BLaER1 (cell line): ENCODE measurements around the gene SLX4IP.

Experiments used
- H3K27ac ChIP-seq: shearing (Covaris generic); formaldehyde crosslinking; 2 replicates; pipeline ENCODE4 v1.8.1; 2022
- H3K27me3 ChIP-seq: shearing (Covaris generic); formaldehyde crosslinking; 2 replicates; pipeline ENCODE4 v1.8.1; 2022
- H3K36me3 ChIP-seq: shearing (Covaris generic); formaldehyde crosslinking; 2 replicates; pipeline ENCODE4 v1.8.1; 2022
- H3K4me1 ChIP-seq: shearing (Covaris generic); formaldehyde crosslinking; 2 replicates; pipeline ENCODE4 v1.8.1; 2022
- H3K4me2 ChIP-seq: shearing (Covaris generic); formaldehyde crosslinking; 2 replicates; pipeline ENCODE4 v1.8.1; 2022
- H3K4me3 ChIP-seq: shearing (Covaris generic); formaldehyde crosslinking; 2 replicates; pipeline ENCODE4 v1.8.1; 2022
- H3K9ac ChIP-seq: shearing (Covaris generic); formaldehyde crosslinking; 2 replicates; pipeline ENCODE4 v1.8.1; 2022
- H3K9me3 ChIP-seq: shearing (Covaris generic); formaldehyde crosslinking; 2 replicates; pipeline ENCODE4 v1.8.1; 2022
- H4K20me1 ChIP-seq: shearing (Covaris generic); formaldehyde crosslinking; 2 replicates; pipeline ENCODE4 v1.8.1; 2022
- Cebpa-rat ChIP-seq: shearing (Covaris generic); IDR thresholded peaks from 2 replicates; pipeline ENCODE4 v1.8.1; 2022

Gene SLX4IP

GRCh38 chr20:10502098-10502526, 67.0 kb downstream of the SLX4IP start:
- Histone ChIP-seq H3K4me1 (no peaks in the 10 kb centered on the region), H3K36me3 (no peaks in the 10 kb centered on the region), H3K4me2 (no peak overlapping the region), H3K27ac (no peak overlapping the region), H3K9ac (no peak overlapping the region), H3K4me3 (no peak overlapping the region), H4K20me1 (0 out of 2 replicates have a peak, but pooled peaks cover 13% of the 10 kb centered on the region), H3K27me3 (no peaks in the 10 kb centered on the region), H3K9me3 (no peaks in the 10 kb centered on the region)
- TF ChIP-seq Cebpa-rat = no peak

GRCh38 chr20:10504608-10504993, 69.5 kb downstream of the SLX4IP start:
- no peaks in the 10 kb centered on the region for H3K36me3 ChIP-seq
- no peak overlapping the region for H3K4me2 ChIP-seq
- H3K9ac ChIP-seq = no peak overlapping the region
- H3K27me3 ChIP-seq = no peaks in the 10 kb centered on the region
- H3K4me3 ChIP-seq = no peak overlapping the region
- H4K20me1 ChIP-seq = peaks cover 25% of the 10 kb centered on the region
- no peak overlapping the region for H3K27ac ChIP-seq
- TF ChIP-seq Cebpa-rat = no peak
- no peaks in the 10 kb centered on the region for H3K9me3 ChIP-seq
- H3K4me1 ChIP-seq = peaks cover 10% of the 10 kb centered on the region; the same call in 1 of the 2 replicates

- Histone ChIP-seq H3K4me2 (no peak overlapping the region), H3K4me3 (no peak overlapping the region), H3K27me3 (no peaks in the 10 kb centered on the region), H3K27ac (no peak overlapping the region), H3K9me3 (no peaks in the 10 kb centered on the region), H3K36me3 (no peaks in the 10 kb centered on the region), H3K4me1 (peaks cover 10% of the 10 kb centered on the region; the same call in 1 of the 2 replicates), H3K9ac (no peak overlapping the region), H4K20me1 (peaks cover 25% of the 10 kb centered on the region)
- TF ChIP-seq Cebpa-rat = no peak
Measured at GRCh38 chr20:10504994-10505730, 70.1 kb downstream of the SLX4IP start.

GRCh38 chr20:10505827-10506226, 70.7 kb downstream of the SLX4IP start:
- Histone ChIP-seq H3K9ac (no peak overlapping the region), H3K27me3 (no peaks in the 10 kb centered on the region), H3K4me2 (no peak overlapping the region), H3K27ac (no peak overlapping the region), H3K4me3 (no peak overlapping the region), H3K9me3 (no peaks in the 10 kb centered on the region), H3K4me1 (peaks cover 10% of the 10 kb centered on the region; the same call in 1 of the 2 replicates), H4K20me1 (peaks cover 25% of the 10 kb centered on the region), H3K36me3 (no peaks in the 10 kb centered on the region)
- no peak for TF ChIP-seq Cebpa-rat

- Histone ChIP-seq H3K4me2 (no peak overlapping the region), H4K20me1 (peaks cover 25% of the 10 kb centered on the region), H3K27me3 (no peaks in the 10 kb centered on the region), H3K9ac (no peak overlapping the region), H3K27ac (no peak overlapping the region), H3K36me3 (no peaks in the 10 kb centered on the region), H3K4me3 (no peak overlapping the region), H3K9me3 (no peaks in the 10 kb centered on the region), H3K4me1 (peaks cover 20% of the 10 kb centered on the region)
- TF ChIP-seq Cebpa-rat = no peak
Measured at GRCh38 chr20:10507052-10507451, 71.9 kb downstream of the SLX4IP start.

- Histone ChIP-seq H3K4me2 (no peak overlapping the region), H3K4me1 (peaks cover 21% of the 10 kb centered on the region), H3K4me3 (no peak overlapping the region), H4K20me1 (peaks cover 25% of the 10 kb centered on the region), H3K36me3 (no peaks in the 10 kb centered on the region), H3K27ac (no peak overlapping the region), H3K9ac (no peak overlapping the region), H3K27me3 (no peaks in the 10 kb centered on the region), H3K9me3 (no peaks in the 10 kb centered on the region)
- no peak for TF ChIP-seq Cebpa-rat
Measured at GRCh38 chr20:10508060-10508459, 73.0 kb downstream of the SLX4IP start.

GRCh38 chr20:10508468-10509251, 73.6 kb downstream of the SLX4IP start:
- H3K4me2 ChIP-seq = no peak overlapping the region

GRCh38 chr20:10509376-10509775, 74.3 kb downstream of the SLX4IP start:
- Histone ChIP-seq H4K20me1 (peaks cover 25% of the 10 kb centered on the region), H3K4me3 (no peak overlapping the region), H3K27ac (no peak overlapping the region), H3K27me3 (no peaks in the 10 kb centered on the region), H3K9me3 (no peaks in the 10 kb centered on the region), H3K4me2 (no peak overlapping the region), H3K36me3 (no peaks in the 10 kb centered on the region), H3K9ac (no peak overlapping the region), H3K4me1 (peaks cover 21% of the 10 kb centered on the region)
- no peak for TF ChIP-seq Cebpa-rat

More at GRCh38 chr20:10508468-10509251, 73.6 kb downstream of the SLX4IP start:
- Histone ChIP-seq H3K9ac (no peak overlapping the region), H3K27ac (no peak overlapping the region), H3K27me3 (no peaks in the 10 kb centered on the region), H3K9me3 (no peaks in the 10 kb centered on the region), H3K36me3 (no peaks in the 10 kb centered on the region), H3K4me1 (peaks cover 21% of the 10 kb centered on the region), H3K4me3 (no peak overlapping the region), H4K20me1 (peaks cover 25% of the 10 kb centered on the region)
- no peak for TF ChIP-seq Cebpa-rat

- no peaks in the 10 kb centered on the region for H3K9me3 ChIP-seq
- H3K4me3 ChIP-seq = no peak overlapping the region
- no peak overlapping the region for H3K4me2 ChIP-seq
- no peaks in the 10 kb centered on the region for H3K36me3 ChIP-seq
- TF ChIP-seq Cebpa-rat = no peak
- no peak overlapping the region for H3K27ac ChIP-seq
- peaks cover 21% of the 10 kb centered on the region for H3K4me1 ChIP-seq
- no peak overlapping the region for H3K9ac ChIP-seq
- H4K20me1 ChIP-seq = peaks cover 25% of the 10 kb centered on the region
- H3K27me3 ChIP-seq = no peaks in the 10 kb centered on the region
Measured at GRCh38 chr20:10510216-10510615, 75.1 kb downstream of the SLX4IP start.

- no peak overlapping the region for H3K27ac ChIP-seq
- no peak overlapping the region for H3K4me3 ChIP-seq
- no peak overlapping the region for H3K9ac ChIP-seq
Measured at GRCh38 chr20:10511170-10511508, 76.0 kb downstream of the SLX4IP start.

More at GRCh38 chr20:10511170-10511508, 76.0 kb downstream of the SLX4IP start:
- H3K9me3 ChIP-seq = no peaks in the 10 kb centered on the region
- no peaks in the 10 kb centered on the region for H3K27me3 ChIP-seq
- no peaks in the 10 kb centered on the region for H3K36me3 ChIP-seq
- peak overlapping the region; percentile 55 for H3K4me2 ChIP-seq
- H3K4me1 ChIP-seq = peaks cover 21% of the 10 kb centered on the region
- TF ChIP-seq Cebpa-rat = no peak
- H4K20me1 ChIP-seq = peaks cover 20% of the 10 kb centered on the region
